Dedifferentiated amniotic fluid mesenchymal stem cell (primary cell): ENCODE results near the gene ZFHX3.

ENCODE experiments used
- DNase-seq: peaks from one replicate; pipeline ENCODE4 v3.0.0-alpha.2; 2016; ENCODE audit errors: extremely low spot score

Gene ZFHX3

DNA sequence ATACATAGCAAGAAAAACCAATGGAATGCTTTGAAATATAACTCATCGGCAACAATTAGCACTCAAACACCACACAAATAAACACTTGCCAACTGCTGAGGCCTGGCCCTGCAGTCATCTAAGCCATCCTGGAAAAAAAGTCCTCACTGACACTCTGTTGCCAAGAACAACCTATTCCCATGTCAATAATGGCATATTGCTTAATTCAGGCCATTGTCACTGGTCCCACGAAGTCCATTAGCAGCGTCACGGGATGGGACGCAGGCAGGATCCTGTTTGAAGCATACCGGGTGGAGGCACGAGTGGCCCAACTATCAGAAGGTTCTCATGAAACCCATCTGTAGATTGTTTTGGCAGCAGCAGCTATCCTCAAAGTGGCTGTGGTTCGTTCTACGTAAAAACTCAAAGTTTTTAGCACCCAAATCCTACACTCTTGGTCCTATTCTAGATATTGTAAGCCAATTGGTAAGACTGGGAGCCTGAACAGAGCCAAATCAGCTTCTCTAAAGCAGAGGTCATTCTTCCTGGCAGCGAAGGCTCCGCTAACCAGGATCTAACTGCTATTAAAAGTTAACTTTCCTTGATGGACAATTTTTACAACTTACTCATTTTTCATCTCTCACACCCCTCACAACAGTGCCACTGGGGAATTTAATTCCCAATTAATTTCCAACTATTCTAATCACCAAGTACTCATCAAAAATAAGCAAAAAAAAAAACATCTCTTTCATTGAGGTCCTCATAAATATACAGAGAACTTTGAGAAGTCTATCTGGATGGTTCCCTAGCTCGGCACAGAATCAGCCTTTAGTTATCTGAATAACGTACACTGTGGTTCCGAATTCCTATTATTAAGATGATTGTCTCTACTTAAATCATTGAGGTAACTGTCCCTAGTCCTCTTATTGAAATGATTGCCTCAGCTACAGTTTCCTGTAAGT, 91.5 kb downstream of the ZFHX3 start:
- no peak for DNase-seq

DNA sequence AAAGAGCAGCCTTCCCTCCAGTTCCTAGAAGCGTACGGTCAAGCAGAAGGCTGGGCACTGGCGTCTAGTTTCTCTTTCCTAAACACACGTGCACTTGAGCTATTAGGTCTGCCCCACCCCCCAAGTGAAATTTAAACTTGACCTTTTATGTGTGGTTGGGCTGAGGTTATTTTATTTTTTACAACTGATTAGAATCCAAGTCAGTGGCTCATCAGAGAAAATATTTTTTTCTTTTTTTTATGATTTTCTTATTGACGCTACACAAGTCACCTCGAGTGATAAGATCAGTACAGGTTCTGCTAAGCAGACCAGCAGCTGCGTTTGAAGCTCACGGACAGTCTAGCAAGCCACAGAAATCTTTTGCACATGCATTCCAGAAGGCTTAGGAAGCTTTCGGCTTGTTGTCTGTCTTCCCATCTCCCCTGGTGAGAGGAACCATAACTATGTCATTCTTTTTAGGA, 95.1 kb downstream of the ZFHX3 start:
- DNase-seq, result peak; percentile 31

DNA sequence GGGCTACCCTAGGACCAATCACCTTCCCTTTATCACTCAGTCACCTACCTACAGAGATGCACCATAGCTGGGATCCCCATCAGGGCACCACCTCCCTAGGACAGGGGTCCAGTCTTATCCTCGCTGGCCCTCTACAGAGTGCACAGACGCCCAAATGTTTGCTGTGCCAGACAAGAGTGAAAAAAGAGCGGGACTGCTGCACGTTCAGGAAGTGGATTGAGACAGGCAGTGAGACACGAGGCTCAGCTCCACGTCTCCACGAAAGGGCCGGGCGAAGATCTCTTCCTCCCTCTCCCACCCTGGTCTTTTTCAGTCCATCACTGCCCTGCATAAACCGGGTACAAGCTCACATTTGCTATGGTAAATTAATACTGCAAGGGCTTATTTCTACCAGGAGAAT, 95.5 kb downstream of the ZFHX3 start:
- no peak for DNase-seq

DNA sequence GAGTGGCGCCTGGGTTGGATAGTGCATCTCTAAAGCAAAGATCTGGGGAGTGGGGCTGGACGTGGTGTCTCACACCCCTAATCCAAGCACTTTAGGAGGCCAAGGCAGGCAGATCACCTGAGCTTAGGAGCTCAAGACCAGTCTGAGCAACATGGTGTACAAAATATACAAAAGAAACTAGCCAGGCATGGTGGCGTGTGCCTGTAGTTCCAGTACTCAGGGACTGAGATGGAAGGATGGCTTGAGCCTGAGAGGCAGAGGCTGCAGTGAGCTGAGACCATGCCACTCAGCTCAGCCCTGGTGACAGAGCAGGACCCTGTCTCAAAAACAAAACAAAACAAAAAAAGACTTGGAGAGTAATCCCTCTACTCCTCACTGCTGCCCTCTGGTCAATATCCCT, 96.0 kb downstream of the ZFHX3 start:
- DNase-seq, result no peak

DNA sequence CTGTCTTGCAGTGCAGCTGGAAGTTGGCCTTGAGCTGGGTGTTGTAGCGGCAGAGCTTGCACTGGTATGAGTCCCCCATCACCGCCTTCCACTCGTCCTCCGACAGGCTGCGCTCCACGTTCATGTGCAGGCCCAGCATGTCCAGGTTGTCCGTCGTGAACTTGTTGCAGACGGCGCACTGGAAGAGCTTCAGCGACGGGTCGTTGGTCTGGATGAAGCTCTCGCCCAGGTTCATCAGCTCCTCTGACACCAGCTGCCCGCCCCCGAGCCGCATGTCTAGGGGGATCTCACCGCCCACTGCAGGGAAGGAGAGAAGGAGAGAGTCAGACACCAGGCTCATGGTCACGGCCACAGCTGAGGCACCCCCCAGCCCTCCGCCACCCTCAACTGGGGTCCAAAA, 97.3 kb downstream of the ZFHX3 start:
- no peak for DNase-seq

DNA sequence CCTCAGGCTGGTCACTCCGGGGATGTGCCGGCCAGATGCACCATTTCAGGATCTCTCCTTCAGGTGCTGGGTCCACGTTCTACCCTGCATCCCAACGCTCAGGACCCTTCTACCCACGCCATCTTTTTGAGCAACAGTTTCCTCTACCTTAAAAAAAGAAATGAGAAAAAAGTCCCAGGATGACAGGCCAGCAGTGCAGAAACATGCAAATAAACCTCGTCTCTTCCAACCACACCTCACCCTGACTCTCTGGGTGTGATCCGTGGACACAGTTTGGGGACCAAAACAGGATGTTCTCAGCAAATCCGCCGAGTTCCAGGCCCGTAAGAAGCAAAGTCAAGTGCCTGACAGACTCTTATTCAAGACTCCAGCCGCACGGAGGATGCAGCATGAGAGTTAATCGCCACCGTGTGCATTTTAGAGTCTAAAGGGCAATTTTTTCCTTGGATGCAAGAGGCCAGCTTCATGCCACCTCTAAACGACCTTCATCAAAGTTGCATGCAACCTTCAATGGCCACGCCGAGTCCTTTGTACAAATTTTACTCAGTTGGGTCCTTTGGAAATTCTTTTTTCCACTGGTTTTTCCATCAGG, 99.6 kb downstream of the ZFHX3 start:
- no peak for DNase-seq

DNA sequence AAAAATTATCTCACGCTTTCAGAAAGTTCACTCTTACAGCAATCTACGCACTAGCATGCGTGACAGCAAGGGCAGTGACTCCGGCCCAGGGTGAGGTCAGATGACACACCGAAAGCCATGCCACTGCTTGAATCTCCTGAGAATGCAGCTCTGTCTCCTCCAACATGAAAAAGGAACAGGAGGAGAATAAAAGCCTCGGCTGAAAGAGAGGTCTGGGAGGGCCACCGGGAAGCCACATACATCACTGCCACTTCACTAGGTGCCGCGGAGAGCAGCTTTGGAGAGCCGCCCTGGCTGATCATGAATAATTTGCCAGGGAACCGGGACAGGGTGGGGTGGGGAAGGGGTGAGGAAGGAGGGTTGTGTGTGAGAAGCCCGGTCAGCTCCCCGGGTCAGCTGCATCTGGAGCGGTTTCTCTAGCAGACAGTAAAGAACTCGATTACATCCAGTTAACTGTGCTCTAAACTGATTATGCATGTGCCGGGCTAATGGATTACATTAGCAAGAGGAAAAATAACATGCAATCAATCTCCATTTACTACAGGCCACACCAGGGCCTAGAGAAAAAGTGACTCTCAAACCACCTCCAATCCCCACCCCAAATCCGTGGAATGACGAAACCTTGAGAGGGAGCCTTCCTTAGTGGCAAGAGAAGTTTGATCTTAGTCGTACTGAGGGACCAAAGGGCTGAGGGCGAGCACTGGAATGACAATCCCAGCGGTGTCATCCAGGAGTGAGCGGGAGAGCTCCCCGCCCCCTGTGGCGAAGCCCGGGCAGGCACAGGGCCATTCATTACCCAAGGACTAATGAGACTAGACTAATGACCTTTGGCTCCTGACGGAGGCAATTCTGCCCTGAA, 100.3 kb downstream of the ZFHX3 start:
- DNase-seq, result no peak

DNA sequence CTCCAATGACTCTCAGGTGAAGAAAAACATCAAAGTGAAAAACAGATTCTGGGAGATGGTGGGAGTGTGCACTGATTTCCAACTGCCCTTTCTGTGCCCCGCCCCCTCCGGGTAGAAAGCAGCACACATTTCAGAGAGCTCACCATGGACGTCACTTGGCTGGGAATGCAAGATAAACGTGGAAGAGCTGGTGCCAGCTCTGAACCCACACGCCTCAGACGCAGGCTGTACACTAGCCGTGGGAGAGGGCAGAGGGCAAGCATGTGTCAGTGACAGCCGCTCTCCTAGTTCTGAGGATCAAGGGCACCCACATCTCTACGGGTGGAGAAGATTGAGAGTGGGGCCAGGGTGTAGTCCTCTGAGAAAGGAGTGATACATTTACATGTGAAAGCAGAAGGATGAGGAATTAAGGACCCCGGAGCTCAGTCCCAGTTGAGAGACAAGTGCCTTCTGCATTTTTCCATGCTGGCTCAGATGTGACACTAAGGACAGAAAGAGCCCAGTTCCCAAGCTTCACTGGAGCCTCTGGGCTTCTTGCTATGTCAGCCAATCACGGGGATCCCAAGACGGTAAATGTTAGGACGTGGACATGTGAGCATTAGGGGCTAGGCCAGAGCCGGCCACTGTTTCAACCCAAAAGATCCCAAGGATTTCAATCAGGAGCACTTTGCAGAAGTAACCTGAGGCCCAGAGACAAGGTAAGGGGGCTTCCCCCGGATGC, 101.3 kb downstream of the ZFHX3 start:
- no peak for DNase-seq

DNA sequence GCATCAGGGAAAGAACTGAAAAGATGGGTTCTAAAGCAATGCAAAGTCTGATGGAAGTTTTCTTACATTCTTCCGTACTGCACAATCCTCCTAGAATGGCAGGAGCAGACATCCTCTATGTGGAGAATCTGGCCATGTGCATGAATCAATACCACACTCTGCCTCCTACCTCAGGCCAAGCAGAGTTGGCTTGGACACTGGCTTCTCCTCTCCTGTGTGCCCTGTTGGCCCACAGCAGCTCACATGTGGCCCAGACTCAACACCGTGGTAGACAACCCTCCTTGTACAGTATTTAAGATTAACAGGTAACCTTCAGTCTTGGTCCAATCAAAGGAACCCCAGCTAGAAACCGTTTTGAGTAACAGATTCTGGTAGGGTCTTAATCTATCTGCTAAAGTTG, 101.9 kb downstream of the ZFHX3 start:
- no peak for DNase-seq

DNA sequence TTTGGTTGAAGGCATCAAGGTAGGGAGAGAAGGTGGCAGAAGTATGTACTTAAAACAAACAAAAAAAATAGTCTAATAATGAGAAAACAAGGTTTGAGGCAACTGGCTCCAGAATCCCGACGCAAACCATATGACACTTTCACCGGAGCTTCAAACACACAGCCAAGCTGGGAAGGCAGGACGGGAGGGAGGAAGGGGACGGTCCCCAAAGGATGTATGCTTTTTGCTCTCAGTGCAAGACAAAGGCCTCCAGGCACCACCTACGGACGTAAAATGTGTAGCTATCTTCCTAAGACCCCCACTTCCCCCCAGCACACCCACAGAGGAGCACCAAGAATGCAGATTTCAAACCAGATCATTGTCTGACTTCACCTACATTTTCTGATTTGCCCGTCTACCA, 102.3 kb downstream of the ZFHX3 start:
- no peak for DNase-seq

DNA sequence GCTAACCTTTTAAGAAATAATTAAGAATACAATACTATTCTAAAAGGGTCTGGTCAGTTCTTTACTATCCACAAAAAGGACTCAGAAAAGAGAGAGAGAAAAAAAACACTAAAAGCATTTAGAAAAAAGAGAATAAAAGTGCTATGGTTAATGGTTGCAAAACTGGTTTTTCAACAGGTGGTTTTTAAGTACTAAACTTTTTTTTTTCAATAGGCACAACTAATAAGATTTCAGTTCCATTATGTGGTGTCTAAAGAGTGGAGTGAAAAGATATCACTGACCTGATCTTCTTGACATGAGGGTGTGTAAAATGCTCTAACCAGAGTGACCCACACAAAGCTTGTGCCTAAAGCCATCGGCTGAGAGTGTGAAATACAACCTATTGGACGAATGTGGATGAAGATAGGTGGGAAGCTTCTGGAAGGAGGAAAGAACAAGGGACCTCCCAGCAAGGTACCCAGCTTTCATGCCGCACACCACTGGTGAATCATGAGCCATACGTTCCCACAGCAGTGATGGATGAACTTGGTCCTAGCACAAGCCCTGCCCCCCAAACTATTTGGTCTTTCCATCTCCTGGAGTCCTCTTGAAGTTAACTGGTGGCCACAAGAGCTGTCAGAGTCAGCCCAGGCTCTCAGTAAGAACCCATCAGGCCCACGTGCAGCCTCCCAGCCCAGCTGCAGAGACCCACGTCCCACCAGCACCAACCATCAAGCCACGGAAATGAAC, 103.0 kb downstream of the ZFHX3 start:
- DNase-seq, result no peak

DNA sequence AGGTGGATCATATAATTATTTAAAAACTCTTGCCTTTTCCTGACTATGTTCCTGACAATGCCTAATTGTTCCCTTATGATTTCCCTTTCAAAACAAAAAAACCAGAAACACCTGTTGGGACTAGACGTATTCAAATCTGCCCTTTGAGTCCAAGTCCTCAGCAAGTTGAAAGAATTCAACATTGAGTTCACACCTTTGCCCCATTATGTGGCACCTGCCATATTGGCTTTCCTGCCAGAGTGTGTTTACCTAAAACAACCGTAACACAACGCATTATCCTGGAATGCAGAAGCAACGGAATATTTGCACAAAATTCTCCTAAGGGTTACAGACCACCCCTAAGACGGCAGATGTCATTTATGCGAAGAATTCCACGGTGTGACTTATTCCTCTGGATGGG, 105.9 kb downstream of the ZFHX3 start:
- no peak for DNase-seq

DNA sequence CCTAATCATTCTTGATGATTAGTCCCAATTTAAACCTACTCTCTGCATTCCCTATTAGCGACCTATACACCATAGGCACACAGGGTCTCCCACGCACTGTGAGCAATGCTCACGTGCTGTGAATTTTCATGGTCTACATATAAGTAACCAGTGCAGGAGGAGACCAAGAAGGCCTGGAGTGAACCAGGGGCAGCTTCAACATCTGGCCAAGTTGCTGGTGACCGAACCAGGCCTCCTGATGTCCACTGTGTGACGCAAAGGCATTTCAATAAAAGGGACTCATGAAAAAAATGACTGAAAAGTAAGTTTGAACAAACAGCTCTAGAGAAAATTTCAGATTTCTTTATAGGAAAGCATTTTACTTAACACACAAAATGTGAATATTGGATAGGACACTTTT, 107.0 kb downstream of the ZFHX3 start:
- DNase-seq, result no peak

DNA sequence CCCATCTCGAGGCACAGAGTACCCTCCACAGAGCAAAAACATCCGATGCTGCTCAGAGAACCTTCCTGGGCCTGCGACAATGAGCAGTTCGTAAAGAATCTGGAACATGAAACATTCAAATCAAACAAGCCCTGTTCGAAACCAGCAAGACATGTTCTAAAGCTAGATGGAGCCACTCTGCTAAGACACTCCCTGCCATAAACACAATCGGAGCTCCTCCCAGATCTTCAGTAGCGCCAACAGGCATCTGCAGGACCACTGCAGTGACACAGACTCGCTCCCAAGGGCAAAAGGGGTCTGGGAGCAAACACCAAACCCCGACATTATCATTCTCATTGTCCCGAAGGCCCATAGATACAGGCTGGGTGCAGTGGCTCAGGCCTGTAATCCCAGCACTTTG, 108.7 kb downstream of the ZFHX3 start:
- DNase-seq, result no peak

DNA sequence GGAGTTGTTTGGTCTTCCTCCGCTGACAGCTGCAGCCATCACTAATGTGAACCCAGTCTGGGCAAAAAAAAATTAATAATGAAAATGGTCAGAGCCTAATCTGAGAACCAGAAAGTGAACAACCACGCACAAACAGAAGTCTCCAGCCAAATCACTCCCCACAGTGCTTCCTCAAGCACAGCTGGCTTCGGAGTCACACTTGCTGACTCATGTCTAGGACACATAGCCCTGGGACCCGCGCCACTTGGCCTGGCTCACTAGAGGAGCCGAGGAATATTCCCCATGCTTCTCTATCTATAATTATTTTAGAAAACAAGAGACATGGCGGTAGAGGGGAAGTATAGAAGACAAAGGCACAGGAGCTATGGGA, 109.1 kb downstream of the ZFHX3 start:
- DNase-seq, result no peak

DNA sequence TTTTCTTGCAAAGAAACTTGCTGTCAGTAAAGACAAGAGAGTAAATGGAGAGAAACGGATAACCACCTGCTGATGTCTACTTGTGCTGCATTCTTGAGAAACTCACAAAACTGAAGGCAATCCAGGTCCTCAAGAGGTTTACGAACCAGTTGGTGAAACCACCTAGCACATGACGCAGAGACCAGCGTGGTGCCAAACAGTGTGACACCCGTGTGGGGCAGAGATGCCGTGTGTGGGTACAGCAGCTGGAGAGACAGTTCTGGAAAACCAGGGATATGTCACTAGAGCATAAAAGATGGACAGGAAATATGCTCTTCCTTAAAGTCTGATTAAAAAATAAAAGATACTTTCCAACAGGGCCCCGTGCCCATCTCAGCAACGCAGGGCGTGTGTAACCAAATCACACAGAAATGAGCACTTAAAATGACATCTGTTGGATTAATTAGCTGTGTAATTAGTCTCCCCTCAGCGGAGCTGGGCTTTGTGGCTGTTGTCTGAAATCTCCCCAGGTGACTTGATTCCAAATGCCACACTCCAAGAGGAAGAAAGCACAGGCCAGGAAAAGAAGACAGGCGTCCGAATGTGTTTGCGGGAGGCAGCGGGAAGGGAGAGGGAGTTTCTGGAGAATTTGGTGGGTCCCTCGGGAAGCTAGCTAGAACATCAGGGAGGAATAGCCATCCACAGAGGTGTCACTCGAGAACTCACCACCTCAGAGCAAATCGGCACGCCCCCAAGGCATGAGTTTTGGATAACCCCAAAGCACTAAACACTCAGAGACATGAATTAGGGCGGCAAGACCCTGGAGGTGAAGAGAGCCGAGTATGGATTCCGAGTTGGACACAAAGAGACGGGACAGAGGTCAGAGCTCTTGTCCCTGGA, 109.8 kb downstream of the ZFHX3 start:
- no peak for DNase-seq

DNA sequence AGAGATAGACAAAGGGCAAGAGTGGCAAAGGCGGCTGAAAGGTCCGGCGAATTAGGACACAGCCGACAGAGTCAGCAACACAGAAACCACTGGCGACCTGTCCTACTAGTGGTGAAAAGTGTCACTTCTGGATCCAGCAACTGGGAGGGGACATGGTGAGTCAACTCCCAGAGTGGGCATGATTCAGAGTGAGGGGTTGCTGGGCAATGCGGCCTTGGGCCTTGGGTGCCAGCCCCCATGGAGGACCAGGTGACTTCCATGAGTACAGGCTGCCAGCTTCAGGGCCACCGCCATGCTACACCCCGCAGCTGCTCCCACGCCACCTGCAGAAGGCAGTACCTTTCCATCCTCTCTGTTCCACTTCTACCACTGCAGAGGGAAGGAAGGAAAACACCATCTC, 110.6 kb downstream of the ZFHX3 start:
- no peak for DNase-seq

DNA sequence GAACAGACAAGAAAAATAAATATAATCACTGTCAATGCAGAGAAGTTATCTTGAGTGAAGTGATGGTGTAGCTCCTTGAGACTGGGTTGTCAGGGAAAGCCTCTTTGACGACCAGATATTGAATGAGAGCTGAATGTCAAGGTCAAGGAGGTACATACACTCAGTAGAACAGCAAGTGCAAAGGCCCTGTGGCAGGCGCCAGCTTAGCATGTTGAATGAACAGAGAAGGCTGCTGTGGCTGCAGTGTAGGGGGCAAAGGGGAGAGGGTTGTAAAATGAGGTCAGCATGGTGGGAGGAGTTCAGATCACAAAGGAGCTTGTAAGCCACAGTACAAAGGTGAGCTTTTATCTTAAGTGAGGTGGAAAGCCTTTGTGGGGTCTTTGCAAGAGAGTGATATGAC, 111.5 kb downstream of the ZFHX3 start:
- no peak for DNase-seq

DNA sequence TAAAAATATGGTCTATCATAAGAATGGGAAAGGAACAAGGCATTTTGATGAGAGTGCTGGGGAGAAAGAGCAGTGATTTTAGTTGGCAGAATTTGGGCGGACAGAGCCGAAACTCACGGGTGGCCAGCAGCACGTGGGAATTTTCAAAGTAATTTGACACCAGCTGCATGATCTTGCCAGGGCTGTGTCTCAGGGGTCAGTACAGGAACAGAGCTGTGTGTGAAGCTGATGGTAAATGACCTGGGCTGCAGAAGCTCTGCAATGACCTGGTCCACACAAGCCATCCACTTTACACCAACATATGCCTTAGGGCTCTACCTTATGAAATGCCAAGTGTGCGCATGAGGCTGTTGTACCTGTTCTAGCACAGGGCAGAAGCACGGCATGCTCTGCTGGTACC, 112.0 kb downstream of the ZFHX3 start:
- DNase-seq, result no peak
